Immature natural killer cell (primary cell): Measurements from ENCODE around the gene RPS8. TPM values are rescaled to one million over a fixed set of nuclear protein-coding genes. Genes with fewer than 3 reads are reported as not detected.
"Not testable (repeated sequence)": the region's sequence is repeated elsewhere in the genome, so short reads cannot be mapped to it uniquely, and the experiment has no call there.

ENCODE experiments used
- DNase-seq, 3 donors: peaks; one replicate each; pipeline ENCODE4 v3.0.0; 2022; ENCODE audit warnings: mixed read lengths in 1 of 3
- H3K27ac Mint-ChIP-seq, 6 donors: one replicate each; pipeline ENCODE4 v1.8.0; 2020; ENCODE audit warnings: mixed read lengths in 6 of 6, mild to moderate bottlenecking in 5 of 6, inconsistent platforms in 4 of 6, moderate library complexity in 3 of 6
- H3K27me3 Mint-ChIP-seq, 3 donors: one replicate each; pipeline ENCODE4 v1.8.0; 2020 to 2021; ENCODE audit warnings: low read depth in 3 of 3, mild to moderate bottlenecking in 3 of 3, mixed read lengths in 3 of 3, moderate library complexity in 3 of 3, inconsistent platforms in 1 of 3
- H3K36me3 Mint-ChIP-seq, 3 donors: one replicate each; pipeline ENCODE4 v1.8.0; 2020; ENCODE audit warnings: mixed read lengths in 3 of 3, inconsistent platforms in 2 of 3, mild to moderate bottlenecking in 2 of 3
- H3K4me1 Mint-ChIP-seq, 2 donors: one replicate each; pipeline ENCODE4 v1.8.0; 2020; ENCODE audit warnings: inconsistent platforms in 2 of 2, mild to moderate bottlenecking in 2 of 2, mixed read lengths in 2 of 2, moderate library complexity in 1 of 2
- H3K4me3 Mint-ChIP-seq, 5 donors: one replicate each; pipeline ENCODE4 v1.8.0; 2020; ENCODE audit warnings: mild to moderate bottlenecking in 5 of 5, mixed read lengths in 5 of 5, inconsistent platforms in 3 of 5, moderate library complexity in 3 of 5
- H3K9me3 Mint-ChIP-seq, 6 donors: one replicate each; pipeline ENCODE4 v1.8.0; 2020; ENCODE audit warnings: mild to moderate bottlenecking in 6 of 6, mixed read lengths in 6 of 6, inconsistent platforms in 4 of 6, moderate library complexity in 3 of 6
- polyA plus RNA-seq, 3 donors: library from polyadenylated mRNA; unstranded; fragments of 300-500 nt; fragmentation: Illumina TruSeq; gene quantifications; one replicate each; pipeline ENCODE4 v1.2.3, GENCODE V29; 2021

Gene RPS8
- polyA plus RNA-seq, 3 donors from 2014 or later: 412 to 772 (median 474) TPM

GRCh38 chr1:44810762-44811105 is 35.4 kb downstream of the RPS8 start:
- DNase-seq, H3K27me3 Mint-ChIP-seq, H3K36me3 Mint-ChIP-seq, H3K9me3 Mint-ChIP-seq: not testable (repeated sequence)
- H3K27ac Mint-ChIP-seq: peak overlapping the region; percentile 27 to 98 (median 72)
- peaks cover 52 to 64% of the 10 kb centered on the region in 2 donors for H3K4me1 Mint-ChIP-seq
- peak overlapping the region in 1 of 5 donors; percentile 69 for H3K4me3 Mint-ChIP-seq

- Mint-ChIP-seq H3K36me3 (no peaks in the 10 kb centered on the region), H3K9me3 (no peaks in the 10 kb centered on the region), H3K4me3 (peak overlapping the region in 4 of 5 donors; percentile 33 to 69 (median 48)), H3K4me1 (peaks cover 52 to 64% of the 10 kb centered on the region in 2 donors), H3K27ac (peak overlapping the region; percentile 14 to 98 (median 50)), H3K27me3 (peaks cover 0 to 8% (median 7%) of the 10 kb centered on the region in 3 donors)
- DNase-seq: no peak
Observed at GRCh38 chr1:44811234-44811633, 35.9 kb downstream of the RPS8 start.

GRCh38 chr1:44812822-44813543 is 37.6 kb downstream of the RPS8 start:
- Mint-ChIP-seq H3K9me3 (no peaks in the 10 kb centered on the region), H3K4me1 (peaks cover 53 to 55% of the 10 kb centered on the region in 2 donors), H3K27ac (peak overlapping the region in 1 of 6 donors; percentile 67), H3K4me3 (peak overlapping the region in 4 of 5 donors; percentile 36 to 87 (median 76)), H3K27me3 (peaks cover 0 to 13% (median 7%) of the 10 kb centered on the region in 3 donors), H3K36me3 (no peaks in the 10 kb centered on the region)
- no peak for DNase-seq

- Mint-ChIP-seq H3K27me3 (peaks cover 4 to 16% (median 11%) of the 10 kb centered on the region in 3 donors), H3K4me1 (peaks cover 54 to 64% of the 10 kb centered on the region in 2 donors), H3K4me3 (peak overlapping the region in 1 of 5 donors; percentile 87), H3K27ac (peak overlapping the region in 1 of 6 donors; percentile 29)
- H3K9me3 Mint-ChIP-seq, DNase-seq, H3K36me3 Mint-ChIP-seq: not testable (repeated sequence)
Observed at GRCh38 chr1:44815926-44816325, 40.6 kb downstream of the RPS8 start.

- Mint-ChIP-seq H3K4me3 (peak overlapping the region in 4 of 5 donors; percentile 9 to 72 (median 60)), H3K27me3 (peaks cover 4 to 16% (median 11%) of the 10 kb centered on the region in 3 donors), H3K36me3 (no peaks in the 10 kb centered on the region), H3K9me3 (no peaks in the 10 kb centered on the region), H3K4me1 (peaks cover 53 to 65% of the 10 kb centered on the region in 2 donors), H3K27ac (peak overlapping the region; percentile 54 to 100 (median 79))
- no peak for DNase-seq
Observed at GRCh38 chr1:44817307-44817706, 42.0 kb downstream of the RPS8 start.

GRCh38 chr1:44817771-44818495 is 42.6 kb downstream of the RPS8 start:
- Mint-ChIP-seq H3K27me3 (peaks cover 4 to 16% (median 11%) of the 10 kb centered on the region in 3 donors), H3K4me3 (peak overlapping the region; percentile 50 to 97 (median 67)), H3K27ac (peak overlapping the region; percentile 58 to 100 (median 80)), H3K4me1 (peaks cover 51 to 65% of the 10 kb centered on the region in 2 donors), H3K9me3 (no peaks in the 10 kb centered on the region), H3K36me3 (no peaks in the 10 kb centered on the region)
- no peak for DNase-seq

GRCh38 chr1:44819196-44819607 is 43.9 kb downstream of the RPS8 start:
- peaks cover 45 to 59% of the 10 kb centered on the region in 2 donors for H3K4me1 Mint-ChIP-seq
- peak overlapping the region; percentile 88 to 98 (median 97) for H3K4me3 Mint-ChIP-seq
- H3K27ac Mint-ChIP-seq: peak overlapping the region; percentile 100
- no peaks in the 10 kb centered on the region for H3K9me3 Mint-ChIP-seq
- no peak for DNase-seq
- no peaks in the 10 kb centered on the region for H3K36me3 Mint-ChIP-seq
- H3K27me3 Mint-ChIP-seq: peaks cover 4 to 16% (median 11%) of the 10 kb centered on the region in 3 donors

- H3K4me1 Mint-ChIP-seq: peaks cover 44 to 55% of the 10 kb centered on the region in 2 donors
- H3K27ac Mint-ChIP-seq: peak overlapping the region; percentile 100
- H3K4me3 Mint-ChIP-seq: peak overlapping the region; percentile 88 to 98 (median 97)
- H3K36me3 Mint-ChIP-seq: no peaks in the 10 kb centered on the region
- peaks cover 4 to 16% (median 9%) of the 10 kb centered on the region in 3 donors for H3K27me3 Mint-ChIP-seq
- DNase-seq: peak; percentile 90 to 91 (median 91)
- H3K9me3 Mint-ChIP-seq: no peaks in the 10 kb centered on the region
Observed at GRCh38 chr1:44819608-44820327, 44.4 kb downstream of the RPS8 start.

GRCh38 chr1:44820328-44821239 is 45.2 kb downstream of the RPS8 start:
- H3K36me3 Mint-ChIP-seq: no peaks in the 10 kb centered on the region
- peak overlapping the region; percentile 88 to 98 (median 97) for H3K4me3 Mint-ChIP-seq
- peaks cover 37 to 48% of the 10 kb centered on the region in 2 donors for H3K4me1 Mint-ChIP-seq
- peaks cover 6 to 16% (median 7%) of the 10 kb centered on the region in 3 donors for H3K27me3 Mint-ChIP-seq
- peak overlapping the region; percentile 100 for H3K27ac Mint-ChIP-seq
- DNase-seq: no peak
- H3K9me3 Mint-ChIP-seq: no peaks in the 10 kb centered on the region

- Mint-ChIP-seq H3K36me3 (no peaks in the 10 kb centered on the region), H3K9me3 (peaks cover 0 to 1% (median 0%) of the 10 kb centered on the region in 6 donors), H3K4me1 (peaks cover 37 to 48% of the 10 kb centered on the region in 2 donors), H3K27me3 (peaks cover 7 to 15% (median 8%) of the 10 kb centered on the region in 3 donors), H3K4me3 (peak overlapping the region; percentile 88 to 98 (median 97)), H3K27ac (peak overlapping the region; percentile 69 to 100 (median 92))
- no peak for DNase-seq
Observed at GRCh38 chr1:44821240-44821715, 45.9 kb downstream of the RPS8 start.

GRCh38 chr1:44822131-44822701 is 46.9 kb downstream of the RPS8 start:
- no peak overlapping the region for H3K4me3 Mint-ChIP-seq
- peaks cover 0 to 2% (median 0%) of the 10 kb centered on the region in 6 donors for H3K9me3 Mint-ChIP-seq

GRCh38 chr1:44822981-44823451 is 47.7 kb downstream of the RPS8 start:
- Mint-ChIP-seq H3K4me3 (no peak overlapping the region), H3K4me1 (peaks cover 33 to 37% of the 10 kb centered on the region in 2 donors)

More at GRCh38 chr1:44822131-44822701, 46.9 kb downstream of the RPS8 start:
- H3K27ac Mint-ChIP-seq: no peak overlapping the region
- H3K4me1 Mint-ChIP-seq: peaks cover 37 to 45% of the 10 kb centered on the region in 2 donors
- DNase-seq: no peak
- peaks cover 7 to 15% (median 9%) of the 10 kb centered on the region in 3 donors for H3K27me3 Mint-ChIP-seq
- H3K36me3 Mint-ChIP-seq: no peaks in the 10 kb centered on the region

More at GRCh38 chr1:44822981-44823451, 47.7 kb downstream of the RPS8 start:
- H3K27ac Mint-ChIP-seq: no peak overlapping the region
- no peaks in the 10 kb centered on the region for H3K36me3 Mint-ChIP-seq
- peaks cover 7 to 10% (median 9%) of the 10 kb centered on the region in 3 donors for H3K27me3 Mint-ChIP-seq
- DNase-seq: no peak
- peaks cover 0 to 2% (median 0%) of the 10 kb centered on the region in 6 donors for H3K9me3 Mint-ChIP-seq
